COLO829 (cell line): Measurements from ENCODE around the gene PNP.
"Not testable (repeated sequence)": the region's sequence is repeated elsewhere in the genome, so short reads cannot be mapped to it uniquely, and the experiment has no call there.

Source experiments
- DNase-seq: peaks from one replicate; pipeline ENCODE4 v3.0.0; 2012; ENCODE audit warnings: low spot score

PNP gene

GRCh38 chr14:20492486-20492885, 23.3 kb downstream of the PNP start:
- no peak for DNase-seq

- no peak for DNase-seq
These were observed 24.4 kb downstream of the PNP start for GRCh38 chr14:20493634-20494033.

GRCh38 chr14:20494935-20495766, 25.9 kb downstream of the PNP start:
- DNase-seq: no peak

GRCh38 chr14:20498622-20499021, 29.4 kb downstream of the PNP start:
- DNase-seq: no peak

GRCh38 chr14:20499108-20499507, 29.9 kb downstream of the PNP start:
- DNase-seq: no peak

GRCh38 chr14:20499881-20500280, 30.7 kb downstream of the PNP start:
- no peak for DNase-seq

GRCh38 chr14:20501346-20501745, 32.1 kb downstream of the PNP start:
- DNase-seq: no peak

- DNase-seq: no peak
These were observed 34.7 kb downstream of the PNP start for GRCh38 chr14:20503898-20504297.

- not testable (repeated sequence) for DNase-seq
These were observed 37.1 kb downstream of the PNP start for GRCh38 chr14:20506276-20506675.

- not testable (repeated sequence) for DNase-seq
These were observed 37.5 kb downstream of the PNP start for GRCh38 chr14:20506752-20507151.

GRCh38 chr14:20507537-20507936, 38.3 kb downstream of the PNP start:
- not testable (repeated sequence) for DNase-seq

GRCh38 chr14:20508367-20508766, 39.2 kb downstream of the PNP start:
- no peak for DNase-seq

- no peak for DNase-seq
These were observed 43.1 kb downstream of the PNP start for GRCh38 chr14:20512177-20512905.

- DNase-seq: no peak
These were observed 46.6 kb downstream of the PNP start for GRCh38 chr14:20515846-20516245.

- no peak for DNase-seq
These were observed 47.7 kb downstream of the PNP start for GRCh38 chr14:20516921-20517320.

GRCh38 chr14:20522332-20522731, 53.1 kb downstream of the PNP start:
- no peak for DNase-seq

- DNase-seq: no peak
These were observed 54.8 kb downstream of the PNP start for GRCh38 chr14:20524027-20524426.
